Smooth muscle cell of the brain vasculature (primary cell): Measurements from ENCODE around the gene LRRC8C.

ENCODE experiments used
- DNase-seq: peaks from one replicate; pipeline ENCODE4 v3.0.0-alpha.2; 2012; ENCODE audit warnings: low read depth, low spot score

LRRC8C gene

DNA sequence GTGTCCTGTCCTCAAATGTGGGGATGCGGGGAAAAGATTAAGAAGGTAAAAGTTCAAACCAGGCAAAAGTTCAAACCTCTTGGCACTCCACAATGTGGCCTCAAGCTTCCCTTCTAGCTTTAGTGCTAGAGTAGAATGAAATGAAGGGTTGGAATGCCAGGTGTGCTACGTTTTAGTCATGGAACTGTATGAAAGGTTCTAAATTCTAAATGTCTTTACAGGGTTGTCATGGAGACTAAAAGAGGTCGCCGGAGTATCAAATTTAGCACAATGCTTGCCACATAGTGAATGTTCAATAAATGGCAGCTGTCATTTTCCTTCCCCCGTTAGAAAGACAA lies 130.7 kb downstream of the LRRC8C start:
- DNase-seq, result no peak

DNA sequence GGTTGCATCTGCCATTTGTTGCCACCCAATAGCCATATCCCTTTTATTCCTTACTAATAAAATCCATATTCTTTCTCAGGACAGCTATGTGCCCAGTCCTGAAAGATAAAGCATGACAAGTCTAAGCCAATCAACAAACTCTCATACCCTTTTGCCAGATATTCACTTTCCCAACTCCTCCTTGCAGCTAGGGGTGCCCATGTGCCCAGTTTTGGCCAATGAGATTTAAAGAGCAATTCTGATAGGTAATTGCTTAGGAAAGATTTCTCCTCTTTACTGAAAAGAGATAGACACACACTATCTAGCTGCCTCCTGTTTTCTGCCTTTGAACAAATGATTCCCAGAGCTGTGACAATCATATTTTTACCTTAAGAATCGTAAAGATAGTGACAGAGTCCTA lies 132.9 kb downstream of the LRRC8C start:
- DNase-seq, result no peak

DNA sequence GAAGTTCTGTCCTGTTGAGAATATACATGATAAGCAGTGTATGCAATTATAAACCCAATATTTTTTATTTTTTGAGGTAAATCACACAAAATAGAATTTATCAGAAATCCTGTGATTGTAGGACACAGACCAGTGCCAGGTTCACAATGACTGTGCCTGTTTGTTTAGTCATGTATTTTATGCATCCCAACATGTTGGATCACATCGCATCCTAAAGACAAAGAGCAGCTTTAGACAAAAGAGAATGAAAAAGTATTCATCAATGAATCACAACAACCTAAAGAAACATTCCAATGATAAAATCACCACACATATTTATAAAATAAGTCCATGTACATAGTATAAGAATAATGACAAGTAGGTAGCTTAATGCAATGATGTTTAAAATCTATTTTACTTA lies 134.7 kb downstream of the LRRC8C start:
- no peak for DNase-seq
